Esophagus squamous epithelium (tissue), 5 donors: ENCODE measurements around the gene ALG5. TPM values are rescaled to one million over a fixed set of nuclear protein-coding genes. Genes with fewer than 3 reads are reported as not detected.

ENCODE experiments used
- DNase-seq: peaks from one replicate; lab custom pipeline; 2025; lab: John Stamatoyannopoulos, UW
- H3K27ac ChIP-seq, 4 donors: fragments of 200-600 bp; sonication (generic); one replicate each; pipeline ENCODE4 v1.5.1; 2016 to 2019; ENCODE audit warnings: mild to moderate bottlenecking in 1 of 4
- H3K27me3 ChIP-seq, 4 donors: fragments of 200-600 bp; sonication (generic); 1 replicate in 3 of 4; 2 replicates in 1 of 4; pipeline versions ENCODE4 v1.5.1 to v1.6.0; 2017 to 2021; ENCODE audit warnings: antibody characterized with exemption in 1 of 4
- H3K36me3 ChIP-seq, 3 donors: fragments of 200-600 bp; sonication (generic); one replicate each; pipeline ENCODE4 v1.5.1; 2016 to 2019
- H3K4me1 ChIP-seq, 3 donors: fragments of 200-600 bp; sonication (generic); one replicate each; pipeline ENCODE4 v1.5.1; 2017 to 2019
- H3K4me3 ChIP-seq, 4 donors: fragments of 200-600 bp; sonication (generic); 1 replicate in 3 of 4; 2 replicates in 1 of 4; pipeline ENCODE4 v1.5.1; 2016 to 2019; ENCODE audit warnings: mild to moderate bottlenecking in 2 of 4, moderate library complexity in 1 of 4
- H3K9me3 ChIP-seq, 3 donors: fragments of 200-600 bp; sonication (generic); one replicate each; pipeline ENCODE4 v1.5.1; 2016 to 2019
- CTCF ChIP-seq, 6 experiments: fragments of 450-650 bp in 4 of 6; fragments of 200-600 bp in 2 of 6; sonication (generic) in 2 of 6; IDR thresholded peaks; one replicate each; pipeline ENCODE4 v1.5.1; 2016 to 2019; ENCODE audit warnings: antibody characterized with exemption in 6 of 6, mild to moderate bottlenecking in 4 of 6, moderate library complexity in 4 of 6
- POLR2A ChIP-seq, 4 donors: fragments of 450-650 bp; IDR thresholded peaks; one replicate each; pipeline ENCODE4 v1.6.1; 2017; ENCODE audit warnings: antibody characterized with exemption in 4 of 4, mild to moderate bottlenecking in 4 of 4, moderate library complexity in 3 of 4
- whole genome bisulfite sequencing, 2 donors: methylation state at CpG; one replicate each; pipeline ENCODE4 v1.1.5; 2018; 5-methylcytosine and 5-hydroxymethylcytosine counted together
- intact Hi-C: fragments of 100-400 bp; cut with DNase I; formaldehyde crosslinking; loops from one replicate; pipeline ENCODE4 v1.15.0; 2022
- total RNA-seq, 4 donors: library from RNA; depleted of rRNA; stranded (reverse); fragments of >200 nt; gene quantifications; one replicate each; pipeline ENCODE4 v1.1.0, GENCODE V29; 2016
- donor health status: DM: yes; HTN: yes; CAD: no.

ALG5 gene
- total RNA-seq, 4 donors from 2014 or later: 15.0 to 43.1 (median 23.3) TPM

- Histone ChIP-seq H3K4me3 (no peak overlapping the region), H3K9me3 (no peaks in the 10 kb centered on the region), H3K36me3 (no peaks in the 10 kb centered on the region), H3K27ac (no peak overlapping the region), H3K4me1 (peaks cover 0 to 18% (median 0%) of the 10 kb centered on the region in 3 donors), H3K27me3 (peaks cover 0 to 21% (median 0%) of the 10 kb centered on the region in 4 donors)
- no peak for TF ChIP-seq CTCF (IDR thresholded peaks at IDR 0.05)
- TF ChIP-seq POLR2A (IDR thresholded peaks at IDR 0.05): no peak
- 52% methylated on average over 3 of the region's 3 CpGs; no CpG with 5 or more reads in 1 of the 2 donors for WGBS, 2 donors
- intact Hi-C loops: no loop called here
- DNase-seq: no peak
Measured at GRCh38 chr13:36924001-36924400, 75.1 kb downstream of the ALG5 start.

GRCh38 chr13:36921631-36922301 is 77.4 kb downstream of the ALG5 start:
- no peak for TF ChIP-seq POLR2A (IDR thresholded peaks at IDR 0.05)
- no peak for TF ChIP-seq CTCF (IDR thresholded peaks at IDR 0.05)
- Histone ChIP-seq H3K9me3 (no peaks in the 10 kb centered on the region), H3K4me3 (no peak overlapping the region), H3K27ac (no peak overlapping the region), H3K4me1 (peaks cover 0 to 34% (median 0%) of the 10 kb centered on the region in 3 donors), H3K36me3 (no peaks in the 10 kb centered on the region), H3K27me3 (peaks cover 0 to 37% (median 0%) of the 10 kb centered on the region in 4 donors)
- intact Hi-C loops: no loop called here
- 74 to 75% methylated on average over 10 of the region's 10 CpGs for WGBS, 2 donors
- no peak for DNase-seq

GRCh38 chr13:36920616-36921185 is 78.4 kb downstream of the ALG5 start:
- Histone ChIP-seq H3K27ac (peak overlapping the region; percentile 14 to 83 (median 72)), H3K9me3 (no peaks in the 10 kb centered on the region), H3K4me3 (peak overlapping the region; percentile 45 to 77 (median 61)), H3K27me3 (peaks cover 0 to 47% (median 0%) of the 10 kb centered on the region in 4 donors), H3K4me1 (peaks cover 0 to 37% (median 0%) of the 10 kb centered on the region in 3 donors), H3K36me3 (no peaks in the 10 kb centered on the region)
- 73% methylated on average over 6 to 8 of the region's 9 CpGs for WGBS, 2 donors
- intact Hi-C loops: no loop called here
- DNase-seq: no peak
- TF ChIP-seq CTCF (IDR thresholded peaks at IDR 0.05) (no peak), POLR2A (IDR thresholded peaks at IDR 0.05) (no peak)

- Histone ChIP-seq H3K27ac (peak within 1 kb of the TSS; percentile 62 to 83 (median 72)), H3K27me3 (peaks cover 0 to 50% (median 0%) of the 10 kb centered on the region in 4 donors), H3K36me3 (no peaks in the 10 kb centered on the region), H3K4me3 (peak within 1 kb of the TSS; percentile 45 to 77 (median 61)), H3K9me3 (no peaks in the 10 kb centered on the region), H3K4me1 (peaks cover 0 to 37% (median 0%) of the 10 kb centered on the region in 3 donors)
- intact Hi-C loops: no loop called here
- WGBS, 2 donors: 2% methylated on average over 32 of the region's 104 CpGs; no CpG with 5 or more reads in 1 of the 2 donors
- TF ChIP-seq CTCF (IDR thresholded peaks at IDR 0.05) (no peak), POLR2A (IDR thresholded peaks at IDR 0.05) (no peak)
- no peak for DNase-seq
Measured at GRCh38 chr13:36919833-36920615, 79.1 kb downstream of the ALG5 start, which contains the start of gene SMAD9. SMAD9 (minus strand) TSS chr13:36920238; CDS start chr13:36879689, 40,549 bp downstream.
